ENCODE data around the gene MAP1B. TPM values are rescaled to one million over a fixed set of nuclear protein-coding genes. Genes with fewer than 3 reads are reported as not detected.

Gene MAP1B
- total RNA-seq, 1 donor from 2014 or later = 0.36 TPM

DNA sequence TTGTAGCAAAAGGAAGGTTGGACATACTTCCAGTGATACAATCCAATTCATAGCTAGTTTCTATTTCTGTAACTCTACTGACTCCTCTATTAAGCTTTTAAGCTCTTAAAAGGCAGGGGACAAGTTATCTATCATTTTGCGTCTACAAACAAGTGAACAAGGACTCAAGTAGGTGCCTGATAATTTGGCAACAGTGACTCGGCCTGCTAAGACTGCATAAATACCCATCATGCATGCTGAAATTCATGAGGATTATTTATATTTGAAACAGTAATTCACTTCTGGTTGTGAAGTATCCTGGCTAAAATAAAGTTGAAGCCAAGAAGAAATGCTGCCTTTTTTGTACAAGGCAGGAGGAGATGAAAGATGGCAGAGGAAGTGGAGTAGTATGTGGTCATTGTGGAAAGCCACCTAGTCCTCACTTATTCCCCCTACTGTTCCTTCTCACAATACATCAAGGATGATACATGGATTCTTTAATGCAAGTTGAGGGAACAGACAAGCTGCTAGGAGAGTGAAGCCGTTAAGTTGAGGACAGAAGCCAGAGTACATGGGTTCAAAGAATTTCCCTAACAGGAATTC, 138.8 kb downstream of the MAP1B start:
- intact Hi-C loops (cut with micrococcal nuclease) = no loop called here

- intact Hi-C loops (cut with micrococcal nuclease) = no loop called here
These were observed 139.7 kb downstream of the MAP1B start for GRCh38 chr5:72246954-72247442.

GRCh38 chr5:72248410-72248981, 141.2 kb downstream of the MAP1B start:
- intact Hi-C loops (cut with micrococcal nuclease) = no loop called here

GRCh38 chr5:72251386-72251785, 144.1 kb downstream of the MAP1B start:
- intact Hi-C loops (cut with micrococcal nuclease) = no loop called here

DNA sequence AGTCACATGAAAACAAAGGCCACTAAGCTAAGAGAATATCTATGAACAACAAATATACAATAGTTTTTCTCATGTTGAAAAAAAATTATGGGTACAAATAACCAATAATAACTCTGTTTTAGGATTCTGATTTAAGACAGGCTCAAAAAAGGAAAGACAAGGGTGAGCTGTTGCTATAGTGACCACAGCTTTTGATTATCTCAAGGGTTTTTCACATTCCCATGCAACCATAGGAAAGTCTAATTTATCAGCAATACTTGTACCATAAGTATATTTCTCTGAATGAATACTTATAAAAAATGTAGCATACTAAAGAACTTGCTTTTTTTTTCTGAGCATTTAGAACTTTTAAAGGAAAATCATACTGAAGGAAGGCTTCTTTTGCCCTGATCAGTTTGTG, 144.7 kb downstream of the MAP1B start:
- intact Hi-C loops (cut with micrococcal nuclease) = no loop called here

DNA sequence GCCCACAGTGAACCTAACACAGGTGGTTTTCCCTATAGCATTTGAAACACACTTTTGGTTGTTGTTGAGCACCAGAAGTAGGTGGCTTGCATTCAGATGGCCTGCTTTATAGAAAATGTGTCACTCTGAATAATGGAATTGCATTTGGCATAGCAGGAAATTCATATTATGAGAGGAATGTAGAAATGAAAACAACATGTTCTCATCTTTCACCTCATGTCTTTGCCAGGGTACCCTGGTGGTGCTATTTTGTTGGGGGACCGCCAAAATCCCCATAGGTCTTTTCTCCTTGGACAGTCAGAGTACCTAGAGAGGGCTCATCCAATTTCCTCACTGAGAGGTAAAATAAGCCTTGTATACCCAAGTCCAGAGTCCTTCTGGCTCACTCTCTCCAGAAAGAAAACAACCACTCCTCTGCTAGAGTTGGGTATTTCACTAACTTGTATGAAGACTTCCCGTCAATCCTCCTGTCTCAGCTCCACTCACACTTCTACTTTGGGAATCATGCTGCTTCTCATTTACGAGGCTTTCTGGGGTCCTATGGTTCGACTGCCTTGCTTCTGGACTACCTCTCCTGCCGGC, 145.4 kb downstream of the MAP1B start:
- intact Hi-C loops (cut with micrococcal nuclease) = no loop called here

GRCh38 chr5:72255237-72255636, 148.0 kb downstream of the MAP1B start:
- intact Hi-C loops (cut with micrococcal nuclease) = no loop called here

DNA sequence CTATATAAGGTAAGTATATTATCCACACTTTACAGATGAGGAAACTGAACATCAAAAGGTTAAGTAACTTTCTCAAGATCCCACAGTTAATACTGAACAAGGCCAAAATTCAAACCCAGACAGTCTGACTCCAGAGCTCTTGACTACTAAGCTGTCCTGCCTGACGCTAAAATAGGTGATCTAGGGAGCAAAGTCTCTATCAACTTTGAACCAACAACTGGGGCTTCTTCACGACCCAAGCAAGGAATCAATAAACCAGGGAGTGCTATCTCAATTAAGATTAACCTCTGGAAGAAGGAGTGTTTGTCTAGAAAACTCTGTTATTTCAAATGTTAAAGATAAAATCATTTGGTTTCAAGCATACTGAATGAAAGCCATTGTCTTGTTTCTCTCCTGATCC, 148.4 kb downstream of the MAP1B start:
- intact Hi-C loops (cut with micrococcal nuclease) = no loop called here

DNA sequence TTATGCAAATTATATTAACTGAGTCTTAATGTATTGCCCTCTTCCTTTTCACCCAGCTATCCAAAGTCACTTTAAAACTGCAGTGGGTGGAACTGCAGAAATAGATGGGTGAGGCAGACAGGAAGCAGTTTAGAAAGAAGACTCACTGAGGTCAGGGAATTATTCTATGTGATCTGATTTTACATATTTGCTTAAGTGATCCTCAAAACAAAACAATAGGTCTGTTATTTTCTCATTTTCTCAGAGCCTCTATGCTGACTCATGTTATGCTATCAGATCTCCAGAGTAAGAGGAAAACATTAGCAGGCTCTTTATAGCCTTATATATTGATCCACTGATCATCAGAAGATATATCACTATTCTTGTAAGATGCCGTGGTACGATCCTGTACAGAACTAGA, 149.3 kb downstream of the MAP1B start:
- intact Hi-C loops (cut with micrococcal nuclease) = no loop called here

Other genes starting within 250 kb of the MAP1B start
- gene MRPS27, start 212.8 kb downstream of the MAP1B start, total RNA-seq = 58.4 and 66.0 TPM in 2 replicates
- gene PTCD2, start 212.9 kb downstream of the MAP1B start, total RNA-seq = 7.9 and 8.0 TPM in 2 replicates

Measured in T-helper 2 cell treated with Interferon-gamma antibody and Interleukin-4, amounts not matched to agents 100 ng/mL and 5 ng/mL, for 36 hours (primary cell).